ENCODE results near the gene RRP15. TPM values are rescaled to one million over a fixed set of nuclear protein-coding genes. Genes with fewer than 3 reads are reported as not detected.

The RRP15 gene, protein sequence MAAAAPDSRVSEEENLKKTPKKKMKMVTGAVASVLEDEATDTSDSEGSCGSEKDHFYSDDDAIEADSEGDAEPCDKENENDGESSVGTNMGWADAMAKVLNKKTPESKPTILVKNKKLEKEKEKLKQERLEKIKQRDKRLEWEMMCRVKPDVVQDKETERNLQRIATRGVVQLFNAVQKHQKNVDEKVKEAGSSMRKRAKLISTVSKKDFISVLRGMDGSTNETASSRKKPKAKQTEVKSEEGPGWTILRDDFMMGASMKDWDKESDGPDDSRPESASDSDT
- 12.4 TPM for total RNA-seq

- peak; percentile 99 for ATAC-seq
Measured at GRCh38 chr1:218284917-218285635, at the start of gene RRP15. RRP15 (plus strand) TSS chr1:218285293; CDS start chr1:218285317, 24 bp downstream.

GRCh38 chr1:218242171-218242570 is 42.9 kb upstream of the RRP15 start:
- no peak for ATAC-seq

DNA sequence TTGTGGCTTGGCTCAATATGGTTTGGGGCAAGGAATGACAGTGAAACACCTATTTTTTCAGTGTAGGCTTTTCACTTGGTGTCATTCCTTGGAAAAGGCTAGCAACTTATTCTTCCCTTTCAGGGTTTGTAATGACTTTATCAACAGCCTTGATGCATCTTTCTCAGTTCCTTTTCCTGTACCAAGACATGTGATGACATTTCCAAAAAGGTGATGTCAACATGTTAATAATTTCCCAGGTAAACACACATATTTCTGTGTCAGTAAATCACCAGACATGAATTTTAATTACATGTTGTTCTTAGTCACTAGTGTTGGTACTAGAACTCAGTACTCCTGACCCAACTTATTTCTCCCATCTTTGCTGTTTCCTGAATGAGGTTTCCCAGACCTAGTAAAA is 37.8 kb upstream of the RRP15 start:
- ATAC-seq: no peak

DNA sequence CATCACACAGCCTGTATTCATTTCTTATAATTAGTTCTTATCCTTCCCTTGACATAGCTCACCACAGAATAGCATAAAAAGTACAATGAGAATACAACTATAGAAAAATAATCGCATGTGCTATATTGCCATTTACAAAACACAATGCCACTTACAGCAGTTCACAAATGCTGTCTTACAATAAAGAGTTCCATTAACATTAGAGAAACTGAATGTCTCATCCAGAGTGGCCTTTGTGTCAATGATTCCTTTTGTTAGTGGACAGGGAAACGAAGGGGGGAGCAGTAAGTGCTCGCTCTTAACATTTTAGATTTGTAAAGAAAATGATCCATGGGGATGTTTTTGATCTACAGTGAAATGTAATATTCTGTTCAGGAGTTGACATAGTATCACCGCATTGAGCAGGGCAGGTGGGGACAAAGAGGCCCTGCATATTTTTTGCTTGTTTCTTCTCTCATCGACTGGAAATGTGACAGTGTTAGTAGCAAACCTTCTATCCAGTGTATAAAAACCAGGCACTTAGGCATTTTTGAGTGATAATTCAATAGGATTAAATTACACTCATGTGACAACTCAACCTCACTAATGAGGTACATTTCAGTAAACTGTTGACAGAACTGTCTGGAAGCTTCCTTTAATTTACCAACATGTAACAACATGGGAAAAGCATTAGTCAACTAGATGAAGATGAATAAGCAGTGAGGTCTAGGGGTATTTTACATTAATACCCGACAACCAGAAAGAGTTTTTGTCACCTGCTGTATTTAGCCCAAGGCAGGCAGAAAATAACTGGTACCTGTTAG is 35.6 kb upstream of the RRP15 start:
- no peak for ATAC-seq

GRCh38 chr1:218250492-218250891 is 34.6 kb upstream of the RRP15 start:
- ATAC-seq: no peak

GRCh38 chr1:218254296-218254946 is 30.7 kb upstream of the RRP15 start:
- ATAC-seq: no peak

DNA sequence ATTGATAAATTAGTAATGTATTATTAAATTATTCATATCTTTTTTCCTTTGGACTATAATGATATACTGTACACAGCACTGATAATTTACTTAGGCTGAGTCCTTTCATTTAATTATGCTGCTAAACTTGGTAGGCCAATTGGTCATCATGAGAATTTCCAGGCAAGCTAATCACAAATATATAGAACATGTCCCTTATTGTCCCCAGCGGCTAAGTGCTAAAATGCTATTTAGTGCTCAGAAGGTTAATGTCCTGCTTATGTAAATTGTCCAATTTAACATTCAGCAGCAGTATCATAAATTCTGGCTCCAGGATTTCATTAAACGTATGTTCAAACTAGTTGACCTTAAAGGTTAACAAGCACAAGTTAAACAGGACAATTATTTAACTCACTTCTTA is 30.0 kb upstream of the RRP15 start:
- ATAC-seq: no peak

GRCh38 chr1:218257371-218257770 is 27.7 kb upstream of the RRP15 start:
- no peak for ATAC-seq

- no peak for ATAC-seq
Measured at GRCh38 chr1:218257971-218258370, 27.1 kb upstream of the RRP15 start.

DNA sequence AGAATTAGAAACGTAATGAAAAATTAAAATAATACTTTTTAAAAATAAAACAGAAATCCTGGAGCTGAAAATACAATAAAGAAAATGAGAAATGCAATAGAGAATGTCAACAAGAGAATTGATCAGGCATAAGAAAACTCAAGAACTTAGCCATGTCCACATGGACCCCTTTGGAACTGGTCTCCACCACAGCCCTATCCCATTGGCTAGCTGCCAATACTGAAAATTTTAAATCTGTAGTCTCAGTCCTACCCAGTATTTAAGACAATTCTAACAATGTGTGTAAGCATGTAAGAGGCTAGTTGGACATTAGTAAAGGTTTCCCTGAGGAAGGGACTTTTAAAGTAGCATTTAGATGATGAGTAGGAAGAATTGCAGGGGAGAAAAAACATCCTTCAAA is 25.8 kb upstream of the RRP15 start:
- no peak for ATAC-seq

DNA sequence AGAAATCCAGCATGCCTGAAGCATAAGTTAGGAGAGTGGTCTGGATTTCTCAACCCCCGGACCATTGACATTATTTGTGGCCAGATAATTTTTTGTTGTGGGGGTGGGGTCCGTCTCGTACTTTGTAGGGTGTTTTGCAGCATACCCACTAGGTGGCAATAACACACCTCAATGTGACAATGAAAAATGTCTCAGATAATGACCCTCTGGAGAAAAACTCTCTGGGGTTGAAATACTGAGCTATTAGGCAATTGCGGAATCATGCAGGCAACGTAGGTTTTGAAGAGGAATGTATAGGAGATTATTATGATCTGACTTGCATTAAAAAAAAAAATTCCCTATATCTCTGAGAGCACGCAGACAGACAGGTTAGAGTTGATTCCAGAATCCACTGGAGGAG is 25.3 kb upstream of the RRP15 start:
- ATAC-seq: no peak

DNA sequence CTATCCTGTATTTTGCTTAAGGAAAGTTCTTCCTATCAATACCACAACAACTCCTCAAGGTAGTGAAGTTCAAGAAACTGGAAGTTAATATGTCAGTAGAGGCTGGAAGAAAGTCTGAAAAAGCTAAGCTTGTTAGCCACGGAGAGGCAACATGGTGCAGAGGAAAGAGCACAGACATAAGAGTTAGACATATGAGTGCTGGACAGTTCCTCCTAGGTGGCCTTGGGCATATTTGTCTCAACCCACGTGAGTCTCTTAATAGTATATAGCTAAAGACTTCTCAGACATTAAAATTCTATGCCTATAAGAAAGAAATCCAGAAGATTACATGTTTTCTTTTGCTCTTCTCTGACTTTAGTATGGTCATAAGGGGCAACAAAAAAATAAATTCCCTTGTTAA is 22.8 kb upstream of the RRP15 start:
- no peak for ATAC-seq

- ATAC-seq: no peak
Measured at GRCh38 chr1:218266356-218266755, 18.7 kb upstream of the RRP15 start.

GRCh38 chr1:218272366-218272765 is 12.7 kb upstream of the RRP15 start:
- ATAC-seq: no peak

- no peak for ATAC-seq
Measured at GRCh38 chr1:218273762-218274479, 11.2 kb upstream of the RRP15 start.

DNA sequence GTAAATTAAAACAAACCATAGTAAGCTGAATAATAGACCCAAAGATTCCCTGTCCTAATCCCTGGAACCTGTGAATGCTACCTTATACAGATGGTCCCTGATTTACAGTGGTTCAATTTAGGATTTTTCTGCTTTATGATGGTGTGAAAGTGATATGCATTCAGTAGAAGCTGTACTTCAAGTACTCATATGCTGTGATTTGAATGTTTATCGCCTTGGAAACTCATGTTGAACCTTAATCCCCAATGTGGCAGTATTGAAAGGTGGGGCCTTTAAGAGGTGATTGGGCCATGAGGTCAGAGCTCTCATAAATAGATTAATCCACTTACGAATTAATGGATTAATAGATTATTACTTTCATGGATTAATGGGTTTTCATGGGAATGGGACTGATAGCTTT is 10.6 kb upstream of the RRP15 start:
- ATAC-seq: no peak

DNA sequence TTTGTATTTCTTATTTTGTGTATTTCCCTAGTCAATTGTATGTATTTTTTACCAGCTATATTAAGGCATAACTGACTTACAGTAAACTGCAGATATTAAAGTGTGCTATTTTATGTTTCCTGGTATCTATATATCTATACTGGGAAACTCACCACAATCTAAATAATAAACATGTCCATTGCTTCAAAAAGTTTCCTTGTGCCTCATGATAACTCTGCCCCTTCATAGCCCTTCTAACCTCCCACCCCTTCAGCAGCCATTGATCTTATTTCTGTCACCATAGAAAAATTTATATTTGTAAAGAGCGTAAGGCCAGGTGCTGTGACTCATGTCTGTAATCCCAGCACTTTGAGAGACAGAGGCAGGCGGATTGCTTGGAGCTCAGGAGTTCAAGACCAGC is 9.3 kb upstream of the RRP15 start:
- ATAC-seq: no peak

GRCh38 chr1:218281285-218281684 is 3.8 kb upstream of the RRP15 start:
- ATAC-seq: no peak

DNA sequence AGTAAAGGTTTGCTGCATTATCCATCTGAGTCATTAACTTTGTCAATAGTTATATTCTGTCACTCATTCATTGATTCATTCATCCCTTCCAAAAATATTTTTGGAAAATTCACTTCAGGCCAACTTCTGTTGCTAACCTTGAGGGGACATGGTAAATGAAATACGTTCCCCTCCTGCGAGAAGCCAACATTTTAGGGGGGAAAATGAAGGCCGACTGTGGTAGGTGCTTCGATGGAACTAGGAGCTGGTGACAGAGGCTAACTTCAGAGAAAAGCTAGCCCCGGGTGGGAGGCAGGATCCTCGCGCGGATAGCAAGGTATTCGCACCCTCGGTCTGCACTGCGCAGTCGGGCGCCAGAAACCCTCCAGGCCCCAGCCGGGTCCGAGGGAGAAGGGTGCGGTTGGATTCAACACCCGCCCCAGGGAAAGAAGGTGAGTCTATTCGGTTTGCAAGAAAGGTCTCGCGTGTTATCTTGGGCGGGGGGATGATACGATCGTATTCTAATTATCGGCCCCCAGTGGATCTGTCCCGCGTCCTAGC is 646 bp upstream of the RRP15 start:
- ATAC-seq: peak; percentile 37

GRCh38 chr1:218292515-218292914 is 7.4 kb downstream of the RRP15 start:
- ATAC-seq: no peak

DNA sequence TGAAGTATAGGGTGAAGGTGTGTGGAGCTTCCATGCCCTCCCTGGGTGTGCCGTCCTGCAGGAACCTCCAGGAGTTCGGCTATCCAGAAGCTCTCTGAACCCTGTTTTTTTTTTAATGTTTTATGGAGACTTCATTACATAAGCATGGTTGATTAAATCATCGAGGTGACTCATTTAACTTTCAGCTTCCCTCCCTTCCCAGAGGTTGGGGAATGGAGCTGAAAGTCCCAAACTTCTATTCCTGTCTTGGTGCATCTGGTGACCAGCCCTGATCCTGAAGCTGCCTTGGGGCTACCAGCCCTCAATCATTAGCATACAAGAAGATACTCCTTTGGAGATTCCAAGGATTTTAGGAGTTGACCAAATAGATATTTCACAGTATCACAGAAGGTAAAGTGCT is 9.5 kb downstream of the RRP15 start:
- no peak for ATAC-seq

- ATAC-seq: no peak
Measured at GRCh38 chr1:218296162-218296561, 11.1 kb downstream of the RRP15 start.
